GM10266 (cell line): ENCODE results near the gene IPO5.
"Not testable (repeated sequence)": the region's sequence is repeated elsewhere in the genome, so short reads cannot be mapped to it uniquely, and the experiment has no call there.

Experiments
- DNase-seq: peaks from one replicate; pipeline ENCODE4 v3.0.0; 2012; ENCODE audit errors: extremely low spot score
- TF ChIP-seq, protein P1 (sequence below): IDR thresholded peaks from 2 replicates; pipeline ENCODE4 v1.5.1; 2012; ENCODE audit warnings: mild to moderate bottlenecking, low read depth; ENCODE audit not compliant: control insufficient read depth, insufficient read depth; ENCODE audit errors: missing control alignments

The IPO5 gene

GRCh38 chr13:97978651-97979050, 25.2 kb downstream of the IPO5 start:
- TF ChIP-seq, protein P1, sequence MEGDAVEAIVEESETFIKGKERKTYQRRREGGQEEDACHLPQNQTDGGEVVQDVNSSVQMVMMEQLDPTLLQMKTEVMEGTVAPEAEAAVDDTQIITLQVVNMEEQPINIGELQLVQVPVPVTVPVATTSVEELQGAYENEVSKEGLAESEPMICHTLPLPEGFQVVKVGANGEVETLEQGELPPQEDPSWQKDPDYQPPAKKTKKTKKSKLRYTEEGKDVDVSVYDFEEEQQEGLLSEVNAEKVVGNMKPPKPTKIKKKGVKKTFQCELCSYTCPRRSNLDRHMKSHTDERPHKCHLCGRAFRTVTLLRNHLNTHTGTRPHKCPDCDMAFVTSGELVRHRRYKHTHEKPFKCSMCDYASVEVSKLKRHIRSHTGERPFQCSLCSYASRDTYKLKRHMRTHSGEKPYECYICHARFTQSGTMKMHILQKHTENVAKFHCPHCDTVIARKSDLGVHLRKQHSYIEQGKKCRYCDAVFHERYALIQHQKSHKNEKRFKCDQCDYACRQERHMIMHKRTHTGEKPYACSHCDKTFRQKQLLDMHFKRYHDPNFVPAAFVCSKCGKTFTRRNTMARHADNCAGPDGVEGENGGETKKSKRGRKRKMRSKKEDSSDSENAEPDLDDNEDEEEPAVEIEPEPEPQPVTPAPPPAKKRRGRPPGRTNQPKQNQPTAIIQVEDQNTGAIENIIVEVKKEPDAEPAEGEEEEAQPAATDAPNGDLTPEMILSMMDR, result no peak

GRCh38 chr13:97979051-97979450, 25.6 kb downstream of the IPO5 start:
- TF ChIP-seq, protein P1, result no peak

More at GRCh38 chr13:97978651-97979050, 25.2 kb downstream of the IPO5 start:
- no peak for DNase-seq

DNA sequence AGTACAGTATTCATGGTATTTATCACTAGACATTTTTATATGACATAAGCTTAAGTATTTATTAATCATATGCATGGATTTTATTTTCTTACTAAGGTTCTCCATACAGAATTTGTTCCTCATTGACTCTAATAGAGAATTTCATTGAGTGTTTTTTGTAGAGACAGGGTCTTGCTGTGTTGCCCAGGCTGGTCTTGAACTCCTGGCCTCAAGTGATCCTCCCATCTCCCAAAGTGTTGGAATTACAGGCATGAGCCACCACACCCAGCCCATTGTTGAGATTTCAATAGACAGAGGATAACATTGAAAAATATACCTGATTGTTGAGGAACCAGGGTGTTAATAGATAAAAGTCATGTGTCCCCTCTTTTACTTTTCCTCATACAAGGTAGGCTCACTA, 26.1 kb downstream of the IPO5 start:
- DNase-seq, result no peak
- TF ChIP-seq, protein P1, result no peak

More at GRCh38 chr13:97979051-97979450, 25.6 kb downstream of the IPO5 start:
- DNase-seq, result no peak

DNA sequence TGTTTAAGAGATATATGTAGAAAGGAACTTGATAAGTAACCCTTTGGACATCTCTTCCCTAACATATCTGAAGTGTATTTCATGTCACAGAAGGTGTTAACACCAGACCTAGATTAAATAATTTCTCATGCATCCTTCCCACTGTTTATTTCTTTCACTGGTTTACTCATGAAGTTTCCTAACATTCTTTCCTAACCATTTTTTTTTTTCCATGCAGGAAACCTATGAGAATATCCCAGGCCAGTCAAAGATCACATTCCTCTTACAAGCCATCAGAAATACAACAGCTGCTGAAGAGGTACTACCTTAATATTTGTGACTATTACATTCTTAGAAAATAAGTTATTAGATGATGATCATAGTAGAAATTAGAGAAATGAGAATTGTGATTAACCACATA, 28.8 kb downstream of the IPO5 start:
- DNase-seq, result no peak

DNA sequence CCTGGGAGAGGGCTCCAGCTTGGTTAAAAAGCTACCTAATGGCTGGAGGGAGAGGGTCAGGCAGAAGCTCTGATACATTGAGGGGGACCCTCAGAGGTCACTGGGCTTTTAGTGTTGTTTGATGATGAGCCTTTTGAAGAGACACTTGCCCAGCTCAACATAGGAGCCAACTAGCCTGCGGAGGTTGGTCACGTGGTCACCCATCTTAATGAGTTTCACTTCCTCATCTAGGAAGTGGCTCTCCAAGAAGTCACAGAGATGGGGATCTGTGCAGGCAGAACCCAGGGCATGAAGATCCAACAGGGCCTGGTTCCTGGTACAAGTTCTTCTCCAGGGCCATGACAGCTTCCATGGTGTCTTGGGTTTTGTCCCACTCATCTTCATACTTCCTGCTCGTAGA, 33.4 kb downstream of the IPO5 start:
- TF ChIP-seq, protein P1, result no peak
- DNase-seq, result no peak

More for the DNA sequence above, 28.8 kb downstream of the IPO5 start:
- TF ChIP-seq, protein P1, result no peak

DNA sequence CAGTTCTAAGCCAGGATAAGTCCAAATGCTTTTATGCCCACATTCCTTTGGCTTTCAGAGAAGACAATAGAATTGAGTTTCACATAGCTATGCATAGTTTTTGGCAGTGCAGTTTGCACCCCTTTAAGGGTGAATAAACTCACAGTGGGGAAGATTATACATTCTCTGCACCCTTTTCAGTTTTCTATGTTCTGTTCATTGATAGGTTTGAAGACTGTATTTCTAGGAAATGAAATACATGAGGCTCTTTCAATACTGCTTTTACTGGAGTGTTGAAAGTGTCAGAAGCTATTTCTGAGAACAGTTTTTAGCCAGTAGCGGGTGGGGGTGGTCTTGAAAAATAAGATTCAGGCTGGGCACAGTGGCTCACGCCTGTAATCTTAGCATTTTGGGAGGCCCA, 46.2 kb downstream of the IPO5 start:
- TF ChIP-seq, protein P1, result no peak
- DNase-seq, result no peak

DNA sequence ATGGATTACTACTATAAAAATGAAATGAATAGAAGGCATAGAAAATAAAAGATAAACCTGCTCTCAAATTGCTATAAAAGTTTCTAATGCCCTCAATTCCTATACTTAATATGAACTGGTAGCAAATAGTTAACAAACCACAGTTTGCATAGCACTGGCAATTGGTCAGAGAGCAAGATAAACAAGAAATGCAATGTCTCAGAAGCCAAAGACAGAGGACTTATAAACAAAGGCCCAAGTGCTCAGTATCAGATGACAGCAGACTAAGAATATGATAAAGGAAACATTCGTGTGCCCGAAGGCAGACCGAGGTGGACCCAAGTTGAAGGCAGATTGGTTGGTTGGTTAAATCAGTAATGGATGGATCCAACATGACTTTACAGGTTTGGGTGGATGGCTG, 50.6 kb downstream of the IPO5 start:
- no peak for DNase-seq

GRCh38 chr13:98004997-98005396, 51.5 kb downstream of the IPO5 start:
- DNase-seq, result not testable (repeated sequence)

More for the DNA sequence above, 50.6 kb downstream of the IPO5 start:
- TF ChIP-seq, protein P1, result no peak
